Breast epithelium (tissue), 4 donors: Measurements from ENCODE around the gene SYT3. TPM values are rescaled to one million over a fixed set of nuclear protein-coding genes. Genes with fewer than 3 reads are reported as not detected.

ENCODE experiments used
- DNase-seq, 2 donors: peaks; one replicate each; pipeline ENCODE4 v3.0.0-alpha.2; 2019; ENCODE audit warnings: low spot score in 2 of 2
- H3K27ac ChIP-seq, 2 donors: fragments of 200-600 bp; sonication (generic) in 1 of 2; one replicate each; pipeline ENCODE4 v1.5.1; 2016 to 2019; ENCODE audit warnings: mild to moderate bottlenecking in 1 of 2
- H3K27me3 ChIP-seq, 2 donors: fragments of 200-600 bp; sonication (generic) in 1 of 2; one replicate each; pipeline versions ENCODE4 v1.5.1 to v1.6.0; 2017 to 2019; ENCODE audit warnings: control low read depth in 1 of 2, mild to moderate bottlenecking in 1 of 2
- H3K36me3 ChIP-seq: fragments of 200-600 bp; one replicate; pipeline ENCODE4 v1.5.1; 2019
- H3K4me1 ChIP-seq, 2 donors: fragments of 200-600 bp; sonication (generic); one replicate each; pipeline ENCODE4 v1.5.1; 2016 to 2019; ENCODE audit warnings: control low read depth in 1 of 2
- H3K4me3 ChIP-seq, 3 donors: fragments of 200-600 bp; sonication (generic); 1 replicate in 2 of 3; 2 replicates in 1 of 3; pipeline ENCODE4 v1.5.1; 2016 to 2019; ENCODE audit warnings: mild to moderate bottlenecking in 3 of 3, moderate library complexity in 2 of 3
- H3K9me3 ChIP-seq, 2 donors: fragments of 200-600 bp; sonication (generic) in 1 of 2; one replicate each; pipeline ENCODE4 v1.5.1; 2016 to 2019; ENCODE audit warnings: control low read depth in 1 of 2
- CTCF ChIP-seq, 3 donors: fragments of 450-650 bp; IDR thresholded peaks; one replicate each; pipeline ENCODE4 v1.5.1; 2016 to 2017; ENCODE audit warnings: antibody characterized with exemption in 3 of 3, mild to moderate bottlenecking in 3 of 3, moderate library complexity in 3 of 3
- POLR2A ChIP-seq: fragments of 450-650 bp; IDR thresholded peaks from one replicate; pipeline ENCODE4 v1.6.1; 2016; ENCODE audit warnings: antibody characterized with exemption, mild to moderate bottlenecking, moderate library complexity
- POLR2AphosphoS5 ChIP-seq, 3 donors: sonication (generic); formaldehyde crosslinking; IDR thresholded peaks; one replicate each; pipeline ENCODE4 v1.6.1; 2017; ENCODE audit warnings: antibody characterized with exemption in 3 of 3
- intact Hi-C: fragments of 100-400 bp; cut with DNase I; formaldehyde crosslinking; loops from one replicate; pipeline ENCODE4 v1.15.1; 2023; ENCODE audit warnings: low total_unique reads
- total RNA-seq, 3 donors: library from RNA; depleted of rRNA; stranded (reverse); fragments of >200 nt; gene quantifications; one replicate each; pipeline ENCODE4 v1.1.0, GENCODE V29; 2016

Gene SYT3
- total RNA-seq, 3 donors from 2014 or later = 0.33 to 1.3 TPM; not detected in 1

GRCh38 chr19:50678323-50678722 is 38.6 kb upstream of the SYT3 start:
- Histone ChIP-seq H3K36me3 (no peaks in the 10 kb centered on the region), H3K27me3 (peaks cover 0 to 20% of the 10 kb centered on the region in 2 donors), H3K9me3 (no peaks in the 10 kb centered on the region), H3K27ac (no peak overlapping the region), H3K4me3 (no peak overlapping the region), H3K4me1 (no peaks in the 10 kb centered on the region)
- TF ChIP-seq POLR2AphosphoS5 (IDR thresholded peaks at IDR 0.05) (no peak), POLR2A (no peak), CTCF (IDR thresholded peaks at IDR 0.05) (no peak)
- intact Hi-C loops = no loop called here
- no peak for DNase-seq

- TF ChIP-seq CTCF (IDR thresholded peaks at IDR 0.05) = no peak
- TF ChIP-seq POLR2A = no peak
- TF ChIP-seq POLR2AphosphoS5 (IDR thresholded peaks at IDR 0.05) = no peak
- no peaks in the 10 kb centered on the region for H3K9me3 ChIP-seq
- DNase-seq = no peak
- no peak overlapping the region for H3K27ac ChIP-seq
- no peak overlapping the region for H3K4me3 ChIP-seq
- intact Hi-C loops = no loop called here
- peaks cover 0 to 24% of the 10 kb centered on the region in 2 donors for H3K27me3 ChIP-seq
- no peaks in the 10 kb centered on the region for H3K36me3 ChIP-seq
- H3K4me1 ChIP-seq = no peaks in the 10 kb centered on the region
Measured at GRCh38 chr19:50677636-50678035, 38.0 kb upstream of the SYT3 start.

GRCh38 chr19:50676625-50677197 is 37.0 kb upstream of the SYT3 start:
- intact Hi-C loops = no loop called here
- Histone ChIP-seq H3K4me3 (no peak overlapping the region), H3K36me3 (no peaks in the 10 kb centered on the region), H3K27me3 (peaks cover 0 to 25% of the 10 kb centered on the region in 2 donors), H3K9me3 (no peaks in the 10 kb centered on the region), H3K4me1 (no peaks in the 10 kb centered on the region), H3K27ac (no peak overlapping the region)
- no peak for TF ChIP-seq CTCF (IDR thresholded peaks at IDR 0.05)
- TF ChIP-seq POLR2AphosphoS5 (IDR thresholded peaks at IDR 0.05) = no peak
- no peak for TF ChIP-seq POLR2A
- no peak for DNase-seq

DNA sequence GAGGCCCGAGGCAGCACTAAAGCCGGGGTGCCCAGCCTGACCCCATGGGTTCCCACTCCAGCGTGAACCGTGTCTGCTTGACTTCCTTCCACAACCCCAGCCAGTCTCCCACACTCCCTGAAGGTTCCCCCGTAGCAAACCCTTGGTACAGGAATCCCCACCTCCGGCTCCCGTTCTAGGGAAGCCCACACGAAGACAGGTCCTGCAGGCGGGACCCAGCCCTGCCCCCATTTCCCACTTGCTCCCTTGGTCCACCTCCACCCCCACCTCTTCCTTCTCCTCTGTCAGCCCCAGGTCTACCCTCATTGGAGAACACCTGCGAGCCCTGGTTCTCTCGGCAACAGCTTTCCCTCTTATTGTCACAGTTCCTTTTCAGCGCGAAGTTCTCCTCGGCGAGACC is 33.4 kb upstream of the SYT3 start:
- H3K4me1 ChIP-seq = no peaks in the 10 kb centered on the region
- TF ChIP-seq POLR2A (no peak), CTCF (IDR thresholded peaks at IDR 0.05) (no peak), POLR2AphosphoS5 (IDR thresholded peaks at IDR 0.05) (no peak)
- H3K27ac ChIP-seq = no peak overlapping the region
- peaks cover 5 to 38% of the 10 kb centered on the region in 2 donors for H3K27me3 ChIP-seq
- no peak overlapping the region for H3K4me3 ChIP-seq
- intact Hi-C loops = no loop called here
- no peaks in the 10 kb centered on the region for H3K9me3 ChIP-seq
- no peaks in the 10 kb centered on the region for H3K36me3 ChIP-seq
- DNase-seq = no peak

GRCh38 chr19:50670102-50670380 is 30.4 kb upstream of the SYT3 start:
- Histone ChIP-seq H3K27me3 (peaks cover 18 to 61% of the 10 kb centered on the region in 2 donors), H3K27ac (no peak overlapping the region), H3K9me3 (no peaks in the 10 kb centered on the region), H3K36me3 (no peaks in the 10 kb centered on the region), H3K4me3 (no peak overlapping the region), H3K4me1 (peaks cover 0 to 8% of the 10 kb centered on the region in 2 donors)
- DNase-seq = no peak
- TF ChIP-seq POLR2A = no peak
- TF ChIP-seq CTCF (IDR thresholded peaks at IDR 0.05) = no peak
- no peak for TF ChIP-seq POLR2AphosphoS5 (IDR thresholded peaks at IDR 0.05)
- intact Hi-C loops = no loop called here
